Heart left ventricle (tissue), 16 donors: ENCODE data around the gene ULK4. TPM values are rescaled to one million over a fixed set of nuclear protein-coding genes. Genes with fewer than 3 reads are reported as not detected.

Experiments used
- ATAC-seq, 4 donors: fragments of 200-7000 bp; cut with Tn5 transposase; one replicate each; pipeline ENCODE4 v1.9.1; 2020 to 2022; ENCODE audit warnings: moderate library complexity in 4 of 4, mild to moderate bottlenecking in 3 of 4, moderate number of reproducible peaks in 1 of 4
- DNase-seq, 5 donors: peaks; one replicate each; pipeline ENCODE4 v3.0.0-alpha.2; 2020
- H3K27ac ChIP-seq, 12 donors: fragments of 200-600 bp; sonication (generic) in 4 of 12; one replicate each; pipeline versions ENCODE4 v1.5.0 to v1.8.0; 2016 to 2022; ENCODE audit warnings: mild to moderate bottlenecking in 2 of 12
- H3K27me3 ChIP-seq, 9 donors: fragments of 200-600 bp; sonication (generic) in 2 of 9; one replicate each; pipeline versions ENCODE4 v1.5.1 to v1.8.0; 2016 to 2022; ENCODE audit warnings: mild to moderate bottlenecking in 3 of 9
- H3K36me3 ChIP-seq, 9 donors: fragments of 200-600 bp; sonication (generic) in 2 of 9; one replicate each; pipeline versions ENCODE4 v1.5.0 to v1.8.0; 2018 to 2022; ENCODE audit warnings: mild to moderate bottlenecking in 2 of 9
- H3K4me1 ChIP-seq, 12 donors: fragments of 200-600 bp; sonication (generic) in 4 of 12; one replicate each; pipeline versions ENCODE4 v1.5.0 to v1.8.0; 2016 to 2022; ENCODE audit warnings: mild to moderate bottlenecking in 3 of 12
- H3K4me3 ChIP-seq, 12 donors: fragments of 200-600 bp; sonication (generic) in 4 of 12; one replicate each; pipeline versions ENCODE4 v1.5.0 to v1.8.0; 2017 to 2022; ENCODE audit warnings: mild to moderate bottlenecking in 9 of 12, moderate library complexity in 4 of 12
- H3K9me3 ChIP-seq, 12 donors: fragments of 200-600 bp; sonication (generic) in 4 of 12; one replicate each; pipeline versions ENCODE4 v1.5.0 to v1.8.0; 2016 to 2022; ENCODE audit warnings: mild to moderate bottlenecking in 1 of 12
- POLR2A ChIP-seq, 2 donors: fragments of 450-650 bp; IDR thresholded peaks; one replicate each; pipeline ENCODE4 v1.6.1; 2017; ENCODE audit warnings: antibody characterized with exemption in 2 of 2, mild to moderate bottlenecking in 2 of 2, moderate library complexity in 2 of 2
- WGBS, 4 donors: extraction: QIAGEN DNeasy Blood & Tissue Kit in 2 of 4; methylation state at CpG; one replicate each; pipeline versions ENCODE4 v1.1.5 to v1.1.7; 2013 to 2018; 5-methylcytosine and 5-hydroxymethylcytosine counted together
- intact Hi-C, 10 donors: fragments of 100-400 bp; cut with DNase I; formaldehyde crosslinking; loops; one replicate each; pipeline versions ENCODE4 v1.11.1 to v1.14.2; 2022
- polyA plus RNA-seq, 2 donors: library from polyadenylated mRNA; stranded (reverse); fragments of 200-250 nt; gene quantifications; one replicate each; pipeline ENCODE4 v1.2.3, GENCODE V29; 2013
- total RNA-seq, 9 donors: library from RNA; depleted of rRNA in 2 of 9; stranded (reverse); fragments of >200 nt in 2 of 9; fragmentation: NEBNext Ultra II Directional in 3 of 9; extraction: Animal tissue kit (Norgen Biotek cat#: 25700) in 3 of 9; gene quantifications; one replicate each; pipeline versions ENCODE4 v1.1.0 to v1.2.4, GENCODE V29; 2016 to 2023
- TF ChIP-seq, protein P1 (sequence below), 12 donors: fragments of 200-600 bp; sonication (generic) in 4 of 12; IDR thresholded peaks; one replicate each; pipeline versions ENCODE4 v1.5.0 to v1.8.0; 2018 to 2022; ENCODE audit warnings: antibody characterized with exemption in 12 of 12, mild to moderate bottlenecking in 5 of 12
- donor health status: ischemic (EF 13 %, LVEDD 7.1; RV severe dilation, severe dysfunction).
- donor health status: healthy with polysubstance abuse.
- donor health status: DM: no; HTN: yes; CAD: no.
- donor health status: DM: no; HTN: no; CAD: no.
- donor health status: ischemic (EF 25% LVEDD 6.9; RV normal size, moderate dysfunction).
- donor health status: ischemic (EF 25% LVEDD 5.7; RV mildly dilated, moderate dysfunction).
- donor health status: healthy.
- donor health status: DM: yes; HTN: yes; CAD: no.
- donor health status: ischemic (EF 35%, LVEDD 5.7; RV mildly dilated, moderate dysfunction).
- donor health status: nonischemic (EF 11% LVEDD 7.7; RV severe dilation, severe dysfunction).
- donor health status: DM: yes; HTN: yes; CAD: no.
- donor health status: PGD.
- donor health status: ischemic (EF 29% LVEDD 5.4; RV normal size, mild dysfunction).
- donor health status: nonischemic (EF 23%, LVEDD 6.1; RV moderate dilation, normal function).

The ULK4 gene
- total and polyA plus RNA-seq, 11 donors, result 0.91 to 6.1 (median 2.1) TPM

- ATAC-seq, result no peak
These were observed 299.6 kb downstream of the ULK4 start for GRCh38 chr3:41662288-41662687.

GRCh38 chr3:41661796-41662195 lies 300.1 kb downstream of the ULK4 start:
- DNase-seq, result no peak
- intact Hi-C loops, result no loop called here
- TF ChIP-seq, protein P1, sequence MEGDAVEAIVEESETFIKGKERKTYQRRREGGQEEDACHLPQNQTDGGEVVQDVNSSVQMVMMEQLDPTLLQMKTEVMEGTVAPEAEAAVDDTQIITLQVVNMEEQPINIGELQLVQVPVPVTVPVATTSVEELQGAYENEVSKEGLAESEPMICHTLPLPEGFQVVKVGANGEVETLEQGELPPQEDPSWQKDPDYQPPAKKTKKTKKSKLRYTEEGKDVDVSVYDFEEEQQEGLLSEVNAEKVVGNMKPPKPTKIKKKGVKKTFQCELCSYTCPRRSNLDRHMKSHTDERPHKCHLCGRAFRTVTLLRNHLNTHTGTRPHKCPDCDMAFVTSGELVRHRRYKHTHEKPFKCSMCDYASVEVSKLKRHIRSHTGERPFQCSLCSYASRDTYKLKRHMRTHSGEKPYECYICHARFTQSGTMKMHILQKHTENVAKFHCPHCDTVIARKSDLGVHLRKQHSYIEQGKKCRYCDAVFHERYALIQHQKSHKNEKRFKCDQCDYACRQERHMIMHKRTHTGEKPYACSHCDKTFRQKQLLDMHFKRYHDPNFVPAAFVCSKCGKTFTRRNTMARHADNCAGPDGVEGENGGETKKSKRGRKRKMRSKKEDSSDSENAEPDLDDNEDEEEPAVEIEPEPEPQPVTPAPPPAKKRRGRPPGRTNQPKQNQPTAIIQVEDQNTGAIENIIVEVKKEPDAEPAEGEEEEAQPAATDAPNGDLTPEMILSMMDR (IDR thresholded peaks at IDR 0.05), result no peak
- TF ChIP-seq POLR2A (IDR thresholded peaks at IDR 0.05), result no peak

More at GRCh38 chr3:41662288-41662687, 299.6 kb downstream of the ULK4 start:
- intact Hi-C loops, result no loop called here
- Histone ChIP-seq H3K27ac (no peak overlapping the region), H3K27me3 (no peaks in the 10 kb centered on the region), H3K9me3 (peaks cover 0 to 28% (median 0%) of the 10 kb centered on the region in 12 donors), H3K4me3 (no peak overlapping the region), H3K36me3 (peaks cover 0 to 4% (median 0%) of the 10 kb centered on the region in 9 donors), H3K4me1 (no peaks in the 10 kb centered on the region)
- no peak for DNase-seq
- no peak for TF ChIP-seq POLR2A (IDR thresholded peaks at IDR 0.05)
- TF ChIP-seq, protein P1 (IDR thresholded peaks at IDR 0.05), result no peak
- WGBS, 4 donors, result 86 to 95% (median 90%) methylated on average over 4 of the region's 4 CpGs

DNA sequence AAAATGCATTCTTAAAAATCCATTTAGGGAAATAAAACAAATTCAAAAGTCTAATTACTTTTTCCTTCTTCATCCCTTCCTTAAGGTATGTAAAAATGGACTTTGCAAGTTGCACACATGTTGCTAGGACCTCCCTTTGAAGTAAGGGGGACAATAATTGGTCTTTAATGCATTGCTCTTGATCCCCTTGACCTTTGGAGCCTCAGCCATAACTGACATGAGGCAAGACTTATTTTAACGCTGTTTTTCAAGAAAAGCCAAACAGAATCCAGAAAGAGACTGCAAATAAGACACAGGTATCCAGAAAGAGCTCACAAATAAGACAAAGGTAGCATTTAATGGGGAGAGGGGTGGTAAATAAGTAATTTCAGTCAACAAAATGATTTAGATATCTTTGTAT lies 301.4 kb downstream of the ULK4 start:
- no peak overlapping the region for H3K27ac ChIP-seq
- H3K27me3 ChIP-seq, result no peaks in the 10 kb centered on the region
- no peak for DNase-seq
- 90 to 98% (median 93%) methylated on average over 1 of the region's 1 CpG for WGBS, 4 donors
- intact Hi-C loops, result no loop called here
- peaks cover 0 to 19% (median 0%) of the 10 kb centered on the region in 12 donors for H3K9me3 ChIP-seq
- ATAC-seq, result no peak
- TF ChIP-seq, protein P1 (IDR thresholded peaks at IDR 0.05), result no peak
- no peak for TF ChIP-seq POLR2A (IDR thresholded peaks at IDR 0.05)
- H3K4me1 ChIP-seq, result no peaks in the 10 kb centered on the region
- no peaks in the 10 kb centered on the region for H3K36me3 ChIP-seq
- H3K4me3 ChIP-seq, result no peak overlapping the region

More at GRCh38 chr3:41661796-41662195, 300.1 kb downstream of the ULK4 start:
- Histone ChIP-seq H3K4me3 (no peak overlapping the region), H3K9me3 (peaks cover 0 to 28% (median 0%) of the 10 kb centered on the region in 12 donors), H3K27ac (no peak overlapping the region), H3K27me3 (no peaks in the 10 kb centered on the region), H3K4me1 (no peaks in the 10 kb centered on the region), H3K36me3 (peaks cover 0 to 4% (median 0%) of the 10 kb centered on the region in 9 donors)
- no peak for ATAC-seq
- WGBS, 4 donors, result 82 to 85% (median 83%) methylated on average over 3 of the region's 3 CpGs

- no peaks in the 10 kb centered on the region for H3K36me3 ChIP-seq
- H3K9me3 ChIP-seq, result no peaks in the 10 kb centered on the region
- no peaks in the 10 kb centered on the region for H3K27me3 ChIP-seq
- H3K27ac ChIP-seq, result no peak overlapping the region
- ATAC-seq (no peak), DNase-seq (no peak)
- intact Hi-C loops, result no loop called here
- TF ChIP-seq, protein P1 (IDR thresholded peaks at IDR 0.05), result no peak
- TF ChIP-seq POLR2A (IDR thresholded peaks at IDR 0.05), result no peak
- no peak overlapping the region for H3K4me3 ChIP-seq
- 53 to 55% (median 54%) methylated on average over 2 of the region's 2 CpGs for WGBS, 4 donors
- H3K4me1 ChIP-seq, result no peaks in the 10 kb centered on the region
These were observed 308.2 kb downstream of the ULK4 start for GRCh38 chr3:41653571-41654239.
